GM19372 (cell line): ENCODE measurements around the gene ITK.

ENCODE experiments used
- ATAC-seq: cut with Tn5 transposase; IDR thresholded peaks from one replicate; pipeline ENCODE4 v1.9.1; 2021; ENCODE audit warnings: mild to moderate bottlenecking, low read depth, moderate library complexity; ENCODE audit not compliant: unreplicated experiment

The ITK gene

GRCh38 chr5:157295247-157295646 lies 114.6 kb downstream of the ITK start:
- no peak for ATAC-seq

GRCh38 chr5:157300564-157300963 lies 119.9 kb downstream of the ITK start:
- no peak for ATAC-seq

GRCh38 chr5:157301066-157301465 lies 120.4 kb downstream of the ITK start:
- no peak for ATAC-seq

- no peak for ATAC-seq
Observed at GRCh38 chr5:157303023-157303422, 122.4 kb downstream of the ITK start.

GRCh38 chr5:157303667-157304327 lies 123.2 kb downstream of the ITK start:
- no peak for ATAC-seq
